HEK293T (cell line): ENCODE results near the gene GAS2L1.

Experiments
- ARNT ChIP-seq: fragments of 450-650 bp; IDR thresholded peaks from 2 replicates; pipeline ENCODE4 v1.6.1; 2017; ENCODE audit warnings: mild to moderate bottlenecking
- BHLHE40 ChIP-seq: fragments of 450-650 bp; IDR thresholded peaks from 2 replicates; pipeline ENCODE4 v1.6.1; 2016; ENCODE audit warnings: mild to moderate bottlenecking, moderate library complexity, borderline replicate concordance
- CTBP1 ChIP-seq: fragments of 450-650 bp; IDR thresholded peaks from 2 replicates; pipeline ENCODE4 v1.6.1; 2016; ENCODE audit warnings: borderline replicate concordance
- ELF4 ChIP-seq: fragments of 450-650 bp; IDR thresholded peaks from 2 replicates; pipeline ENCODE4 v1.6.1; 2017; ENCODE audit warnings: antibody characterized with exemption
- FOXA1 ChIP-seq: fragments of 450-650 bp; IDR thresholded peaks from 2 replicates; pipeline ENCODE4 v1.6.1; 2016; ENCODE audit warnings: mild to moderate bottlenecking
- FOXK2 ChIP-seq: fragments of 450-650 bp; IDR thresholded peaks from 2 replicates; pipeline ENCODE4 v1.6.1; 2016; ENCODE audit warnings: mild to moderate bottlenecking
- FOXM1 ChIP-seq: fragments of 450-650 bp; IDR thresholded peaks from 2 replicates; pipeline ENCODE4 v1.6.1; 2017; ENCODE audit warnings: mild to moderate bottlenecking, borderline replicate concordance
- NFRKB ChIP-seq: fragments of 450-650 bp; IDR thresholded peaks from 2 replicates; pipeline ENCODE4 v1.6.1; 2016; ENCODE audit warnings: mild to moderate bottlenecking, moderate library complexity
- SP1 ChIP-seq: fragments of 450-650 bp; IDR thresholded peaks from 2 replicates; pipeline ENCODE4 v1.6.1; 2017
- SUZ12 ChIP-seq: fragments of 450-650 bp; IDR thresholded peaks from 2 replicates; pipeline ENCODE4 v1.6.1; 2016; ENCODE audit warnings: mild to moderate bottlenecking
- TARDBP ChIP-seq: fragments of 450-650 bp; IDR thresholded peaks from 2 replicates; pipeline ENCODE4 v1.6.1; 2016
- ZNF384 ChIP-seq: fragments of 450-650 bp; IDR thresholded peaks from 2 replicates; pipeline ENCODE4 v1.6.1; 2016

DNA sequence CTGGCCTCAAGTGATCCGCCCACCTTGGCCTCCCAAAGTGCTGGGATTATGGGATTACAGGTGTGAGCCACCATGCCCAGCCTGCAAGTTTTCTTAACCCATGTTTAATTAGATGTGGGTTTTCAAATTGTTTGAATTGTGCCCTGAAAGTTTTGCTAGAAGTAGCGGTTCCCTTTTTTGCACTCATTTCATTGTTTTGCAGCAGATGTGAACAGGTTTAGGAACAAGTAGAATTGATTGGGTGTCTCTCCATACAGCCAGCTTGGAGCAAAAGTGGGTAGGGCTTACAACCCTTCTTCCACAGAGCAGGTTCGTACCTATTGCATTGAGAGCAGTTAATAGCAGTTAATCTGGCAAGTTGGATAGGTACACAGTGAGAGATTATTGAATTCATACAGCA, 22.3 kb upstream of the GAS2L1 start:
- no peak for TF ChIP-seq SP1
- TF ChIP-seq SUZ12, result no peak
- no peak for TF ChIP-seq ZNF384
- no peak for TF ChIP-seq CTBP1
- no peak for TF ChIP-seq FOXM1
- no peak for TF ChIP-seq NFRKB
- TF ChIP-seq ARNT, result no peak
- no peak for TF ChIP-seq FOXA1
- no peak for TF ChIP-seq TARDBP
- TF ChIP-seq ELF4, result no peak
- TF ChIP-seq BHLHE40, result no peak
- no peak for TF ChIP-seq FOXK2
